Esophagus squamous epithelium (tissue), 5 donors: ENCODE results near the gene TMPRSS3. TPM values are rescaled to one million over a fixed set of nuclear protein-coding genes. Genes with fewer than 3 reads are reported as not detected.

Source experiments
- DNase-seq: peaks from one replicate; lab custom pipeline; 2025; lab: John Stamatoyannopoulos, UW
- H3K27ac ChIP-seq, 4 donors: fragments of 200-600 bp; sonication (generic); one replicate each; pipeline ENCODE4 v1.5.1; 2016 to 2019; ENCODE audit warnings: mild to moderate bottlenecking in 1 of 4
- H3K27me3 ChIP-seq, 4 donors: fragments of 200-600 bp; sonication (generic); 1 replicate in 3 of 4; 2 replicates in 1 of 4; pipeline versions ENCODE4 v1.5.1 to v1.6.0; 2017 to 2021; ENCODE audit warnings: antibody characterized with exemption in 1 of 4
- H3K36me3 ChIP-seq, 3 donors: fragments of 200-600 bp; sonication (generic); one replicate each; pipeline ENCODE4 v1.5.1; 2016 to 2019
- H3K4me1 ChIP-seq, 3 donors: fragments of 200-600 bp; sonication (generic); one replicate each; pipeline ENCODE4 v1.5.1; 2017 to 2019
- H3K4me3 ChIP-seq, 4 donors: fragments of 200-600 bp; sonication (generic); 1 replicate in 3 of 4; 2 replicates in 1 of 4; pipeline ENCODE4 v1.5.1; 2016 to 2019; ENCODE audit warnings: mild to moderate bottlenecking in 2 of 4, moderate library complexity in 1 of 4
- H3K9me3 ChIP-seq, 3 donors: fragments of 200-600 bp; sonication (generic); one replicate each; pipeline ENCODE4 v1.5.1; 2016 to 2019
- CTCF ChIP-seq, 6 experiments: fragments of 450-650 bp in 4 of 6; fragments of 200-600 bp in 2 of 6; sonication (generic) in 2 of 6; IDR thresholded peaks; one replicate each; pipeline ENCODE4 v1.5.1; 2016 to 2019; ENCODE audit warnings: antibody characterized with exemption in 6 of 6, mild to moderate bottlenecking in 4 of 6, moderate library complexity in 4 of 6
- POLR2A ChIP-seq, 4 donors: fragments of 450-650 bp; IDR thresholded peaks; one replicate each; pipeline ENCODE4 v1.6.1; 2017; ENCODE audit warnings: antibody characterized with exemption in 4 of 4, mild to moderate bottlenecking in 4 of 4, moderate library complexity in 3 of 4
- WGBS, 2 donors: methylation state at CpG; one replicate each; pipeline ENCODE4 v1.1.5; 2018; 5-methylcytosine and 5-hydroxymethylcytosine counted together
- intact Hi-C: fragments of 100-400 bp; cut with DNase I; formaldehyde crosslinking; loops from one replicate; pipeline ENCODE4 v1.15.0; 2022
- total RNA-seq, 4 donors: library from RNA; depleted of rRNA; stranded (reverse); fragments of >200 nt; gene quantifications; one replicate each; pipeline ENCODE4 v1.1.0, GENCODE V29; 2016
- donor health status: DM: yes; HTN: yes; CAD: no.

TMPRSS3 gene
- total RNA-seq, 4 donors from 2014 or later = 0.09 TPM; not detected in 3

GRCh38 chr21:42366292-42367010 lies 29.4 kb downstream of the TMPRSS3 start, which contains the start of gene TFF1:
Gene TFF1 (minus strand): TSS chr21:42366535. CDS start chr21:42366495, 40 bp downstream.
- H3K9me3 ChIP-seq = no peaks in the 10 kb centered on the region
- 66 to 80% methylated on average over 9 to 11 of the region's 19 CpGs for WGBS, 2 donors
- H3K4me3 ChIP-seq = no peak within 1 kb of the TSS
- TF ChIP-seq CTCF (IDR thresholded peaks at IDR 0.05) (no peak), POLR2A (IDR thresholded peaks at IDR 0.05) (no peak)
- H3K27me3 ChIP-seq = peaks cover 0 to 54% (median 0%) of the 10 kb centered on the region in 4 donors
- no peak within 1 kb of the TSS for H3K27ac ChIP-seq
- intact Hi-C loops = no loop called here
- H3K36me3 ChIP-seq = no peaks in the 10 kb centered on the region
- no peak for DNase-seq
- peaks cover 0 to 21% (median 0%) of the 10 kb centered on the region in 3 donors for H3K4me1 ChIP-seq

GRCh38 chr21:42365770-42366169 lies 30.1 kb downstream of the TMPRSS3 start:
- no peak for TF ChIP-seq CTCF (IDR thresholded peaks at IDR 0.05)
- TF ChIP-seq POLR2A (IDR thresholded peaks at IDR 0.05) = no peak
- Histone ChIP-seq H3K9me3 (no peaks in the 10 kb centered on the region), H3K4me1 (peaks cover 0 to 21% (median 0%) of the 10 kb centered on the region in 3 donors), H3K27ac (no peak overlapping the region), H3K27me3 (peaks cover 0 to 52% (median 0%) of the 10 kb centered on the region in 4 donors), H3K36me3 (no peaks in the 10 kb centered on the region), H3K4me3 (no peak overlapping the region)
- intact Hi-C loops = no loop called here
- DNase-seq = no peak
- WGBS, 2 donors = 50 to 57% methylated on average over 1 of the region's 6 CpGs

- Histone ChIP-seq H3K9me3 (peaks cover 0 to 7% (median 5%) of the 10 kb centered on the region in 3 donors), H3K4me1 (peaks cover 0 to 21% (median 0%) of the 10 kb centered on the region in 3 donors), H3K27me3 (peaks cover 0 to 49% (median 0%) of the 10 kb centered on the region in 4 donors), H3K4me3 (no peak overlapping the region), H3K27ac (no peak overlapping the region), H3K36me3 (no peaks in the 10 kb centered on the region)
- TF ChIP-seq POLR2A (IDR thresholded peaks at IDR 0.05) (no peak), CTCF (IDR thresholded peaks at IDR 0.05) (no peak)
- DNase-seq = no peak
- 69 to 71% methylated on average over 8 to 11 of the region's 13 CpGs for WGBS, 2 donors
- intact Hi-C loops = no loop called here
Measured at GRCh38 chr21:42364304-42364865, 31.5 kb downstream of the TMPRSS3 start.

- Histone ChIP-seq H3K4me1 (peaks cover 0 to 18% (median 0%) of the 10 kb centered on the region in 3 donors), H3K9me3 (peaks cover 0 to 7% (median 5%) of the 10 kb centered on the region in 3 donors), H3K4me3 (no peak overlapping the region), H3K27me3 (peaks cover 0 to 56% (median 0%) of the 10 kb centered on the region in 4 donors), H3K36me3 (no peaks in the 10 kb centered on the region), H3K27ac (no peak overlapping the region)
- intact Hi-C loops = no loop called here
- DNase-seq = no peak
- TF ChIP-seq POLR2A (IDR thresholded peaks at IDR 0.05) = no peak
- TF ChIP-seq CTCF (IDR thresholded peaks at IDR 0.05) = no peak
- WGBS, 2 donors = 58% methylated on average over 5 to 8 of the region's 8 CpGs
Measured at GRCh38 chr21:42363312-42363711, 32.5 kb downstream of the TMPRSS3 start.

GRCh38 chr21:42362700-42363099 lies 33.2 kb downstream of the TMPRSS3 start:
- Histone ChIP-seq H3K4me3 (no peak overlapping the region), H3K27me3 (peaks cover 0 to 61% (median 0%) of the 10 kb centered on the region in 4 donors), H3K27ac (no peak overlapping the region), H3K9me3 (peaks cover 0 to 8% (median 5%) of the 10 kb centered on the region in 3 donors), H3K4me1 (peaks cover 0 to 12% (median 0%) of the 10 kb centered on the region in 3 donors), H3K36me3 (no peaks in the 10 kb centered on the region)
- no peak for TF ChIP-seq CTCF (IDR thresholded peaks at IDR 0.05)
- TF ChIP-seq POLR2A (IDR thresholded peaks at IDR 0.05) = no peak
- intact Hi-C loops = no loop called here
- WGBS, 2 donors = 61 to 62% methylated on average over 9 of the region's 9 CpGs
- no peak for DNase-seq
